ENCODE data around the gene KLF8. TPM values are rescaled to one million over a fixed set of nuclear protein-coding genes. Genes with fewer than 3 reads are reported as not detected.

The KLF8 gene
- polyA plus RNA-seq, 2 of the 4 experiments (the other 2 are of a cell fraction), result 0.06 to 0.18 TPM

DNA sequence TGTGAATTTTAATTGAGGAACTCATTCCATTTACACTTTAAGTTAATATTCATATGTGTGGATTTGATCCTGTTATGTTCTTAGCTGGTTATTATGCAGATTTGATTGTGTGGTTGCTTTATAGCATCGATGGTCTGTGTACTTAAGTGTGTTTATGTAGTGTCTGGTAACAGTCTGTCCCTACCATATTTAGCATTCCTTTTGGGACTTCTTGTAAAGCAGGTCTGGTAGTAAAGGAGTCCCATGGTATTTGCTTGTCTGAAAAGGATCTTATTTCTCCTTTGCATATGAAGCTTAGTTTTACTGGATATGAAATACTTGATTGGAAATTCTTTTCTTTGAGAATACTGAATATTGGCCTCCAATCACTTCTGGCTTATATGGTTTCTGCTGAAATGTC lies 76.6 kb downstream of the KLF8 start:
- no peaks in the 10 kb centered on the region for H3K4me1 ChIP-seq
- FAIRE-seq (no peak), ATAC-seq (no peak), DNase-seq (ENCODE audit: low read depth in 1 of 2, low spot score in 1 of 2) (no peak)
- WGBS (ENCODE audit: missing lambda C conversion rate), result 0% methylated on average over 1 of the region's 1 CpG
- no peak overlapping the region for H3K27ac ChIP-seq
- POLR2A ChIA-PET, result no interaction called here
- CTCF ChIA-PET, result no interaction called here
- no peak overlapping the region for H3K4me3 ChIP-seq
- no peak overlapping the region for H3K4me2 ChIP-seq
- TF ChIP-seq TP53 (CRISPR knock-in tag; IDR thresholded peaks at IDR 0.05) (no peak), FOXS1 (CRISPR knock-in tag; IDR thresholded peaks at IDR 0.05) (no peak), FOSB (CRISPR knock-in tag; IDR thresholded peaks at IDR 0.05) (no peak)
- no peaks in the 10 kb centered on the region for H3K9me3 ChIP-seq

DNA sequence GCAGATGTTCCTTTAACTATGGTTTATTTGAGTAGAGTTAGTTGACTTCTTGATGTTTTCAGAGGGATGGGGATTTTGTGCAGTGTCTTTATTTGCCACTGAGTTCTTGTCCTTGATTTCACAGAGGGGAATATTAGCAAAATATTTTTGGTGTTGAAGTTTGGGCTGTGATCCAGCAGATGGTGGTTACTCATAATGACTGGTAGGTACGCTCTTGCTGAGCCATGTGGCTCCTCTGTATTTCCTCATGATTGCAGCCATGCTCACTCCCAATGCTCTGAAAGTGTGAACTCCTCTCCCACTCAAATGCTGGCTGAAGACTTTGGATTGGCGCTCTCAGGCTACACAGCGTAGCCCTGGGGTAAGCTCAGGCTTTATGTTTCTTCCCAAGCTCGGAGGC lies 77.7 kb downstream of the KLF8 start:
- CTCF ChIA-PET, result no interaction called here
- no peak for FAIRE-seq
- 0% methylated on average over 2 of the region's 4 CpGs for WGBS (ENCODE audit: missing lambda C conversion rate)

DNA sequence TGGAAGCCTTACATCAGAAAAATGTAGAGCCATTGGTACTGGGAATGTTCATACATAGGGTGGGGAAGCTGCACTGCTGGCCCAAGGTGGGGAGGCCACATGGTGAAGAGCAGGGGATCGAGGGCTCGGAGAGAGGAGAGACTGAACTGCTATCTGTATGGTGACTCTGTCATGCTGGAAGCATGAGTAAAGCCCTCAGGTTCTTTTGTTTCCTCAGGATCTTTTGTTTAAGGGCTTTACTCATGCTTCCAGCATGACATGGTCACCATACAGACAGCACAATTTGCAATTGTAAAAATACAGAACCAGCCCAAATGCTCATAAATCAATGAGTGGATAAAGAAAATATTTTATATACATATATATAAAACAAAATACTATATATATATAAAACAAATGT lies 78.4 kb downstream of the KLF8 start:
- Histone ChIP-seq H3K27ac (no peak overlapping the region), H3K4me2 (no peak overlapping the region), H3K4me1 (no peaks in the 10 kb centered on the region), H3K9me3 (no peaks in the 10 kb centered on the region), H3K4me3 (no peak overlapping the region)
- CTCF ChIA-PET, result no interaction called here
- WGBS (ENCODE audit: missing lambda C conversion rate), result 15% methylated on average over 2 of the region's 2 CpGs
- TF ChIP-seq, protein P1, sequence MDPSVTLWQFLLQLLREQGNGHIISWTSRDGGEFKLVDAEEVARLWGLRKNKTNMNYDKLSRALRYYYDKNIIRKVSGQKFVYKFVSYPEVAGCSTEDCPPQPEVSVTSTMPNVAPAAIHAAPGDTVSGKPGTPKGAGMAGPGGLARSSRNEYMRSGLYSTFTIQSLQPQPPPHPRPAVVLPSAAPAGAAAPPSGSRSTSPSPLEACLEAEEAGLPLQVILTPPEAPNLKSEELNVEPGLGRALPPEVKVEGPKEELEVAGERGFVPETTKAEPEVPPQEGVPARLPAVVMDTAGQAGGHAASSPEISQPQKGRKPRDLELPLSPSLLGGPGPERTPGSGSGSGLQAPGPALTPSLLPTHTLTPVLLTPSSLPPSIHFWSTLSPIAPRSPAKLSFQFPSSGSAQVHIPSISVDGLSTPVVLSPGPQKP (IDR thresholded peaks at IDR 0.05; ENCODE audit: low read depth, low read length), result no peak
- no peak for TF ChIP-seq FOSL2 (IDR thresholded peaks at IDR 0.05)
- TF ChIP-seq FOSL2 (CRISPR knock-in tag; IDR thresholded peaks at IDR 0.05), result no peak
- TF ChIP-seq, protein P2, sequence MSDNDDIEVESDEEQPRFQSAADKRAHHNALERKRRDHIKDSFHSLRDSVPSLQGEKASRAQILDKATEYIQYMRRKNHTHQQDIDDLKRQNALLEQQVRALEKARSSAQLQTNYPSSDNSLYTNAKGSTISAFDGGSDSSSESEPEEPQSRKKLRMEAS (IDR thresholded peaks at IDR 0.05), result no peak
- no peak for TF ChIP-seq EHF (CRISPR knock-in tag; IDR thresholded peaks at IDR 0.05)
- no peak for TF ChIP-seq HOXA7 (CRISPR knock-in tag; IDR thresholded peaks at IDR 0.05)
- no peak for TF ChIP-seq TFCP2L1 (CRISPR knock-in tag; IDR thresholded peaks at IDR 0.05)
- TF ChIP-seq, protein P3, sequence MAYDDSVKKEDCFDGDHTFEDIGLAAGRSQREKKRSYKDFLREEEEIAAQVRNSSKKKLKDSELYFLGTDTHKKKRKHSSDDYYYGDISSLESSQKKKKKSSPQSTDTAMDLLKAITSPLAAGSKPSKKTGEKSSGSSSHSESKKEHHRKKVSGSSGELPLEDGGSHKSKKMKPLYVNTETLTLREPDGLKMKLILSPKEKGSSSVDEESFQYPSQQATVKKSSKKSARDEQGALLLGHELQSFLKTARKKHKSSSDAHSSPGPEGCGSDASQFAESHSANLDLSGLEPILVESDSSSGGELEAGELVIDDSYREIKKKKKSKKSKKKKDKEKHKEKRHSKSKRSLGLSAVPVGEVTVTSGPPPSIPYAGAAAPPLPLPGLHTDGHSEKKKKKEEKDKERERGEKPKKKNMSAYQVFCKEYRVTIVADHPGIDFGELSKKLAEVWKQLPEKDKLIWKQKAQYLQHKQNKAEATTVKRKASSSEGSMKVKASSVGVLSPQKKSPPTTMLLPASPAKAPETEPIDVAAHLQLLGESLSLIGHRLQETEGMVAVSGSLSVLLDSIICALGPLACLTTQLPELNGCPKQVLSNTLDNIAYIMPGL (CRISPR knock-in tag; IDR thresholded peaks at IDR 0.05; ENCODE audit: borderline replicate concordance), result no peak
- no peak for TF ChIP-seq HOXB13 (CRISPR knock-in tag; IDR thresholded peaks at IDR 0.05; ENCODE audit: low read depth)
- no peak for TF ChIP-seq POLR2A (IDR thresholded peaks at IDR 0.05; ENCODE audit: low read length)
- no peak for TF ChIP-seq ZC3H11A (IDR thresholded peaks at IDR 0.05)
- TF ChIP-seq RNF2 (IDR thresholded peaks at IDR 0.05; ENCODE audit: borderline replicate concordance, low read depth), result no peak
- TF ChIP-seq EP300 (IDR thresholded peaks at IDR 0.05), result no peak
- TF ChIP-seq, protein P4, sequence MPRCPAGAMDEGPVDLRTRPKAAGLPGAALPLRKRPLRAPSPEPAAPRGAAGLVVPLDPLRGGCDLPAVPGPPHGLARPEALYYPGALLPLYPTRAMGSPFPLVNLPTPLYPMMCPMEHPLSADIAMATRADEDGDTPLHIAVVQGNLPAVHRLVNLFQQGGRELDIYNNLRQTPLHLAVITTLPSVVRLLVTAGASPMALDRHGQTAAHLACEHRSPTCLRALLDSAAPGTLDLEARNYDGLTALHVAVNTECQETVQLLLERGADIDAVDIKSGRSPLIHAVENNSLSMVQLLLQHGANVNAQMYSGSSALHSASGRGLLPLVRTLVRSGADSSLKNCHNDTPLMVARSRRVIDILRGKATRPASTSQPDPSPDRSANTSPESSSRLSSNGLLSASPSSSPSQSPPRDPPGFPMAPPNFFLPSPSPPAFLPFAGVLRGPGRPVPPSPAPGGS (IDR thresholded peaks at IDR 0.05), result no peak
- POLR2A ChIA-PET, result no interaction called here
- DNase-seq (ENCODE audit: low read depth in 1 of 2, low spot score in 1 of 2) (no peak), FAIRE-seq (no peak), ATAC-seq (no peak)

More for the DNA sequence above, 77.7 kb downstream of the KLF8 start:
- Histone ChIP-seq H3K4me1 (no peaks in the 10 kb centered on the region), H3K9me3 (no peaks in the 10 kb centered on the region), H3K4me3 (no peak overlapping the region), H3K27ac (no peak overlapping the region), H3K4me2 (no peak overlapping the region)
- DNase-seq (ENCODE audit: low read depth in 1 of 2, low spot score in 1 of 2), result no peak
- POLR2A ChIA-PET, result no interaction called here
- no peak for TF ChIP-seq ESRRA (IDR thresholded peaks at IDR 0.05; ENCODE audit: borderline replicate concordance, low read length)
- TF ChIP-seq, protein P4 (IDR thresholded peaks at IDR 0.05), result no peak
- TF ChIP-seq MAFK (IDR thresholded peaks at IDR 0.05; ENCODE audit: partially characterized antibody), result no peak
- TF ChIP-seq CBX8 (IDR thresholded peaks at IDR 0.05), result no peak
- no peak for TF ChIP-seq TFCP2L1 (CRISPR knock-in tag; IDR thresholded peaks at IDR 0.05)
- no peak for ATAC-seq

All from A549 (cell line).